HG02852 (cell line): ENCODE data around the gene RGS9.

Source experiments
- ATAC-seq: cut with Tn5 transposase; IDR thresholded peaks from one replicate; pipeline ENCODE4 v1.9.1; 2021; ENCODE audit warnings: mild to moderate bottlenecking, moderate library complexity; ENCODE audit not compliant: unreplicated experiment

The RGS9 gene

DNA sequence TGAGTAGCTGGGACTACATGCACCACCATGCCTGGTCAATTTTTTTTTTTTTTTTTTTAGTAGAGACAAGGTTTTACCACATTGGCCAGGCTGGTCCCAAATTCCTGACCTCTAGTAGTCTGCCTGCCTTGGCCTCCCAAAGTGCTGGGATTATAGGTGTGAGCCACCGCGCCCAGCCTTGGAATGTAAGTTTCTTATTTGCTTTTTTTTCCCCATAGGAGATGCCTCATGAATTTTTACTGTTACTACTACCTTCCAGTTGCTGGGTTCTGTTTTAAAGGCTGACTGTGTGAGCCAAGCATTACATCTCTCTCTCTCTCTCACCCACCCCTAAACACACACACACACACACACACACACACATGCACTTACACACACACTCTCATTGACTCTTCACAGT lies 112.6 kb downstream of the RGS9 start:
- no peak for ATAC-seq

DNA sequence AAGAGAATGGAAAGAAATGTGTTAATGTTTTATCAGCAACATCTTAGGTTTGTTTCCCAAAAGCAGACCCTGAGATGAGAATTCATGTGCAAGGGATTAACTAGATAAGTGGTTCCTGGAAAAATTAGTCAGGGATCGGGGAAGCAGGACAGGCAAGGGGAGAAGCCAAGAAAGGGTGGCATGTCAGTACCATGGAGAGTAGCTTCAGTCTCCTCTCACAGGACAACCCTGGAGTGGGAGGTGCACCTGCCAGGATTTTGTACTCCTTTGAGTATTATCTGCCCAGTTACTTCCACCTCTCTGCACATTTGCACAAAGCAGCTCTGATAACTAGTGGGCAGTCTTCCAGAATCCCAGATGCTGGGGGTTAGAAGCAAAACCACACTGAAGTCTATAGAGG lies 117.0 kb downstream of the RGS9 start:
- ATAC-seq: no peak

DNA sequence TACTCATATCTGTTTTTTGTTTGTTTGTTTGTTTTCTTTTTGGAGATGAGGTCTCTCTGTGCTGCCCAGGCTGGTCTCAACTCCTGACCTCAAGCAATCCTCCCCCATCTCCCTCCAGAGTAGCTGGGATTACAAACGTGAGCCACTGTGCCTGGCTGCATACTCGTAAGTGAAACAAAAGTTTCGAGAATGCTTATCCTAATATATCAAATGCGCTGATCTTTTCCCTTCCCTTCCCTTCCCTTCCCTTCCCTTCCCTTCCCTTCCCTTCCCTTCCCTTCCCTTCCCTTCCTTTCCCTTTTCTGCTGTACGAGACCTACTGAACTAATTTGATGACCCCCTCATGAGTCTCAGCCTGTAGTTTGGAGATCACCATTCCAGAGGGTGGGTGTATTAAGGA lies 122.1 kb downstream of the RGS9 start:
- no peak for ATAC-seq

DNA sequence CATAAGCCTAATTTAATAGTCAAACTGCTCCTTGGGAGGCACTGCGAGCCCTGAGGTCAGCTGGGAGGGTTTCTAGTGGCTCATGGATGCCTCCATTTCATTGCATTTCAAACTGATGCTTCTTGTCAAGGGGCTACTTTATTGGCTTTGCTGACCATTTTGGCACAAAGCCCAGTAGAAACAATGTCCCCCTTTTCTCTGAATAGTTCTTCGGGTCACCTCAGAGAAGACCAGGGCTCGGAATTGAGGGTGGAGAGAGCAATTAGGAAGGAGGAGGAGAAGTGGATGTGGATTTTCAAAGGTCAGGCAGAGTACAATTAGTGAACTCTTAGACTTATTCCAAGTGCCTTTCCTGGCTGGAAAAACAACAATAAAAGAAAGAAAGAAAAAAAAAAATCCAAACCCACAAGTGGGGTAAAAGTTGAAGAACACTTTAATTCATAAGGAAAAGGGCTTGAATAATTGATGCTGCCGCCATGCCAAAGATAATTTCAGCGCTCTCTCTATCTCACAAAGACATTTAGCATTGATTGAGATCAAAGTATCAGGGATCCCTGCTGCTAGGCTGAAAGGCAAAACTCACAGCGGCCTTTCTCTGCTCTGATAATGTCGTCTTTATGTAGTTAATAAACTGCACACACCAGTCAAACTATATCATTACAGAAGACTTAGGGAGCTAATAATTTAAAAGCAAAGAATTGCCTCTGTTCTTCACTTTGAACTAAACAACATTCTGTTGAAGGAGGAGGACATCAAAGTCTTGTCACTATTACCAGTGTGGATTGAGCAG lies 122.7 kb downstream of the RGS9 start:
- no peak for ATAC-seq

DNA sequence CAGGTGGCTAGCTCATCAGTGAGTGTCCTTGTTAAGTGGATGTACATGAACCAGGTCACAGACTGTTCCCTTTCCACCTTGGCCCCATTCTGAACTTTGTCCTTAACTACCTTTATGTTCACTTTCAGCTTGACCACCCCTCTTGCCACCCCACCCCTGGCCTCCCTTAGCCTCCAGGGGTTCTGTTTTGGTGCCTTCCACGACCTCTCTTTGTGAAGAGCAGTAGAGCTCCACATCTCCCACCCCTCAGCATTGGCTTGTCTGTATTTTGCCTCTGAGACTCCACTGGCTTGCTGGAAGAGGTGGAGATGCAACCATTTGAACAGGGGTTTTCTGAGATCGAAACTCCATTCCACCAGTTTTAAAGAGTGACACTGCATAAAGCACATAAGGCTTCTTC lies 123.5 kb downstream of the RGS9 start:
- no peak for ATAC-seq

DNA sequence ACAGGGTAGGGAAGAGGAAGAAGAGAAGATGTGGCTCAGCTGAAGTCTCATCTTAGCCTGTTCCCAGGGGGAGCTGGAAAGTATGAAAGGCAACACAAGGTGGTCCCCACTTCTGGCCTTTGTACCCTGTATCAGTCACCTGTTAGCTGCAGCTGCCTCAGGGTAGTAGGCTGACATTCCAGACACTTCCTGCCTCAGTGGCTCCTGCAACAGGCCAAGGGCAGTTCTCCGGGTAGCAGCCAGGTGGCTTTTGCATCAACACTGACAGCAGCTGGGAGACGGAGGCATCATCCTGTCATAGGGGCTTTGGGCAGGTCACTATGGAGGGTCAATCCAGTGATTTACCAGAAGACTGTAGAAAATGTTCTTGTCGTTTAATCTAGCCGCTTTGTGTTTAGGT lies 124.0 kb downstream of the RGS9 start:
- no peak for ATAC-seq

DNA sequence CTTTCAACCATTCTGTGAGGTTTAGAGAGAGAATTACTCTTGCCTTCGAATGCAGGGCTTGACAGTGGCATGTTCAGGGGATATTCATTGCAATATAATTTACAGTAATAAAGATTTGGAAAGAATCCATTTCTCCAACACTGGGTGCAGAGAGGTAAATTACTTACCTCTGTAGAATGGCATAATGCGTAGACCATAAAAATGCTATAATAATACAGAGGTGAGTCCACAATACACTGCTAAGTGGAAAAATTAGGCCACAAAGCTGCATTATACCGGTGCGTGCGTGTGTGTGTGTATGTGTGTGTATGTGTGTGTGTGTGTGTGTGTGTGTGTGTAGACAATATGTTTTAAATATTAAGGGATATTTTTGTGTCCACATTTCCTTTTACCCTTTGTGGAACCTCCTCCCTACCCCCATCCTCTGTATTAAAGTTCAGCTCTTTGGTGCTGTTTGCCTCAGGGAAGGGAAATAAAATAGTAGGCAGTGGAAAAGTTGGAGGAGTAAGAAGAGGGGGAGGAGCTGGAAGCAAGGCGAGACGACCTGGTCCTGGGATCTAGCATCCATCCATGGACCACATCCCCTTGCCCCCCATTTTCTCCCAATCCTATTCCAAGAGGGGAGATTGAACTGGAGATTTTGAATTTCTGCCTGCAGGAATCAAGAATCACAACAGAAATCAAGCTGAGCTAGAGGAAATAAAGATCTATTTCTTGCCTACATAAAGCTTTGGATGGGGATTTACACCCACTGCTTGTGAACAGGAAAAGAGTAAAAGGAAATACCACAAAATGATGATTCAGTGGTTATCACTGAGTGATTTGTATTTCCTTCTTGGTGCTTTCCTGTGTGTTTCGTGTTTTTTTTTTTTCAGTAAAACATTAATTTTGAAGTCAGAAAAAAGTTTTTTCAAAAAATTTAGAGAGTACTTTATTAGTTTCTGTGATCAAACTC lies 124.8 kb downstream of the RGS9 start:
- ATAC-seq: no peak

DNA sequence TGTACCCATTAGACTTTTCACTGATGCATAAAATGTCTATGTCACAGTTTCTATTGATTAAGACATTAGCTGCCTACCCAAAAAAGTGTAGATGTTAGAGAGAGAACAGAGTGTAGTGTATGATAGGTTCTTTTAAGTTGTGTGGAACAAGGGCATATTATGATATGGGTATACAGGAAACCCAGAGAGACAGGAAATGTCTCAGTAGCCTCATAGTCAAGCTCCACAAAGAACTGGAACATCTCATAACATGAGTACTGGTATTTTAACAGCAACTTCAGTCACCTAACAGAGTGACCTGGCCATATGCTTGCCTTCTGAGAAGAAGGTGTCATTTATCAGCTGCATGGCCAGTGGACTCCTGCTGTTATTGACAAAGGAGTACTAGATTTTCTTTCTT lies 128.1 kb downstream of the RGS9 start:
- ATAC-seq: no peak

DNA sequence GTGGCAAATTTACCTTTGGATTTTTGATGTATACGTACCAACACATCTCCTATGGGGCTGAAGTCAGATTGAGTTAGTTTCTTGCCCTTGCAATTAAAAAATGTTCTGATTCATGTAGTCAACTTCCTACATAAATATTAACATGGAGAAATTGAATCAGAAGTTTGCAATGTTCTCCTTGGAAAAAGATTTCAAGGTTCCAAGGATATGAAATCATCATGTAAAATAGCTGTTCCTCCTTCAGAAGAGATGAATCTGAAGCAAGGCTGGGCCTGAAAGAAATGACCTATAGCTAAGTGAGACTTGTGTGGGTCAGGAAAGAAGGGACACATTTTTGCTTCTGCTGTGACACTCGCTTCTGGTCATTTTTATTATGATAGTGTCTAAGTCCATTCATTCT lies 131.7 kb downstream of the RGS9 start:
- ATAC-seq: no peak

DNA sequence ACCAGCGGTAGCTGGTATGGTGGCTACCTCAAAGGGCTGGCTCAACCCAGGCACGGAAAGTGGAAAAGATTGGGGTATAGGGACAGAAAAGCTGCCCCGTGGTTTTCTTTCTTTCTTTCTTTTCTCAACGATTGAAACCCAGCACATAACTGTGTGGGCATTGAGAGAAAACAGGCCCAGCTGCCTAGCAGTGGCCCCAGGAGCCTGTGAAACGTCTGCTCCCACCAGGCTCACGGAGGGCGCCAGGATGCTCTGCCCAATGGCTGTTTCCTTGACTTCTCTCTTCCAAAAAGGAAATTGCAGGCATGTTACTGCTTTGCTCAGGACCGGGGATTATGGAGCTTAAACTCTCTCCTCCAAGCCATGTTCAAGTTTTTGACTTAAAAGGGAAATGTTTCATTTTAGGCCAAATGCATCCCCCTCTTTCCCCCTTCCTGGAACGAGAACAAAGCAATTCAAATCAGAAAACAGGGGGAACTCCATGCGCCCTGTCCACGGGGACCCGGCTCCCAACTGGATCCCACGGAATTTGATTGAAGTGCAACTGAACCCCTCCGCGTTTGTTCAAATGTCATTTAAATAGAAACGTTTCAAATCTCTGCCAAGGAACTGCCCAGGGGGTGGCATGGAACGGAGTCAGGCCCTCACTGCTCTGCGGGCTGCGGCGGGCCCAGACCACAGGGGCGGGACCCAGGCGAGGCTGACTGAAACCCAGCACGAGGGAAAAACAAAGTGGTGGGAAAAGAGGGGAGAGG lies 133.5 kb downstream of the RGS9 start:
- ATAC-seq: no peak

DNA sequence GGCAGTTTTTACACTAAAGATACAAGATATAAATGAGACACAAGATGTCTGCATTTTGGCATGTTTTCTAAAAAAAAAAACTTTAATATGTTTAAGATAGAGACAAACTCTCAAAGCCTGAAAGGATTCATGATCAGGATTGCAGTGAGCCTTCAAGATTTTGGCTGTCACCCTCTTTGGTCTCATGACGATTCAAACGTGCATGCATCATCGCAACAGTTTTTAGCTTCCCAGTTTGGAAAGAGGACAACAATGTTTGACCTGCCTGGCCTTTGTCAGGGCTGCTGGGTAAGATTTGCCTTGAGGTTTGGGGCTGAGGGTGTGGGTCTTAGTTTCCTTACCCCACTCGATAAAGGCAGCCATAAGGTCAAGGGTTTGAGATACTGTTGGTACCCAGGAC lies 134.1 kb downstream of the RGS9 start:
- no peak for ATAC-seq
